Activated CD8-positive, alpha-beta T cell treated with anti-CD3 and anti-CD28 coated beads for 36 hours (primary cell): ENCODE results near the gene ZMAT5. TPM values are rescaled to one million over a fixed set of nuclear protein-coding genes. Genes with fewer than 3 reads are reported as not detected.

Source experiments
- ATAC-seq: fragments of 200-7000 bp; cut with Tn5 transposase; one replicate; pipeline ENCODE4 v1.10.0; 2021; ENCODE audit warnings: mild to moderate bottlenecking, moderate library complexity
- CTCF ChIA-PET: fragments of 350-600 bp; sonication (Branson Sonifier 250); formaldehyde crosslinking; loops from one replicate; lab custom pipeline; 2021; ENCODE audit warnings: antibody characterized with exemption; lab: Charles Lee
- POLR2A ChIA-PET: fragments of 350-600 bp; sonication (Branson Sonifier 250); formaldehyde crosslinking; loops from one replicate; lab custom pipeline; 2021; ENCODE audit warnings: antibody characterized with exemption; lab: Charles Lee
- DNase-seq: peaks from one replicate; pipeline ENCODE4 v3.0.0-alpha.2; 2020
- H3K27ac Mint-ChIP-seq: one replicate; pipeline ENCODE4 v1.8.0; 2021; ENCODE audit warnings: mild to moderate bottlenecking, mixed read lengths
- H3K27me3 Mint-ChIP-seq: one replicate; pipeline ENCODE4 v1.8.0; 2021; ENCODE audit warnings: mixed read lengths
- H3K36me3 Mint-ChIP-seq: one replicate; pipeline ENCODE4 v1.8.0; 2021; ENCODE audit warnings: low read depth, mixed read lengths
- H3K4me1 Mint-ChIP-seq: one replicate; pipeline ENCODE4 v1.8.0; 2021; ENCODE audit warnings: low read depth, mixed read lengths
- H3K4me3 Mint-ChIP-seq: one replicate; pipeline ENCODE4 v1.8.0; 2021; ENCODE audit warnings: mild to moderate bottlenecking, moderate library complexity, mixed read lengths
- H3K9me3 Mint-ChIP-seq: one replicate; pipeline ENCODE4 v1.8.0; 2021; ENCODE audit warnings: mixed read lengths
- intact Hi-C: fragments of 100-400 bp; cut with micrococcal nuclease; formaldehyde crosslinking; loops from one replicate; pipeline ENCODE4 v1.10.0; 2022
- total RNA-seq, 2 experiments: library from RNA; stranded (reverse); gene quantifications; one replicate each; pipeline ENCODE4 v1.2.3, GENCODE V29; 2021
- TF ChIP-seq, protein P1 (sequence below): fragments of 200-600 bp; IDR thresholded peaks from one replicate; pipeline ENCODE4 v1.8.0; 2022; ENCODE audit warnings: antibody characterized with exemption, mild to moderate bottlenecking

The ZMAT5 gene
- total RNA-seq, 2 experiments from 2014 or later: 18.5 to 18.7 TPM

DNA sequence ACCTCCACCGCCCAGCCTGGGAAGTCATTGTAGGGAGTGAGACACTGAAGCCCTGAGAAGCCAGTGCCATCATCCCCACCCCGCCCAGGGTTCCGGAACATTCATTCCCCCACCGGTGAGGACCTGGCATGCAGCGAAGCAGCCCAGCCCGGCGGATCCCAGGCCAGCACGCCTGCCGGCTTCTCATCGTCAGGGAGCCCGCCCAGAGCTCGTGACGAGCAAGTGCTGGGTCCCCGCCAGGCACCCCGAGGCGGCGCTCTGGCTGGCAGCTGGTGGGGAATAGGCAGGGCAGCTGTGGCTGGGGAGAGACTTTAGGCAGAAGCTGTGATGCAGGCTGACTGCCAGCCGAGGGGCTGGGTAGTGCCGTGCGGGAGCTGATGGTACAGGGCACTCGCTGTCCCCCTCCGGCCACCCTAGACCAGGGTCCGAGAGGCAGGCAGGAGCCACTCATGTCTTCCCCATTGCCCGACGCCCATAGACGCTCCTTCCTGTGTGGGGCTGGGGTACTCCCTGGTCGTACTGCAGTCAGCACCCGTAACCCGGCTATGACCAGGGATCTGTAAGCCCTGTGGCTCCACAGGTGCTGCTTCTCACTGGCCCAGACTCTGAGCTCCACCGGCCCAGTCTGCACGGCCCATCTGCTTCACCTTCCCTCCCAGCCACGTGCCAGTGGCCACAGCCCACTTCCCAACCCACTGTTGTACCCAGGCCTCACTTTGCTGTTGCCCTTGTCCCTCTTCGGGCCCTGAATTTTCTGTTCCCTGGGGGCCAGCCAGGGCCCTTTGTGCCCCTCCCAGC, 71.5 kb downstream of the ZMAT5 start:
- CTCF ChIA-PET: interaction anchor here (1.1 kb wide), 1 partner anchor 70 kb away, joined by 3 read pairs; no protein-coding TSS in a partner anchor
- H3K36me3 Mint-ChIP-seq: peaks cover 2% of the 10 kb centered on the region
- no peaks in the 10 kb centered on the region for H3K4me1 Mint-ChIP-seq
- TF ChIP-seq, protein P1, sequence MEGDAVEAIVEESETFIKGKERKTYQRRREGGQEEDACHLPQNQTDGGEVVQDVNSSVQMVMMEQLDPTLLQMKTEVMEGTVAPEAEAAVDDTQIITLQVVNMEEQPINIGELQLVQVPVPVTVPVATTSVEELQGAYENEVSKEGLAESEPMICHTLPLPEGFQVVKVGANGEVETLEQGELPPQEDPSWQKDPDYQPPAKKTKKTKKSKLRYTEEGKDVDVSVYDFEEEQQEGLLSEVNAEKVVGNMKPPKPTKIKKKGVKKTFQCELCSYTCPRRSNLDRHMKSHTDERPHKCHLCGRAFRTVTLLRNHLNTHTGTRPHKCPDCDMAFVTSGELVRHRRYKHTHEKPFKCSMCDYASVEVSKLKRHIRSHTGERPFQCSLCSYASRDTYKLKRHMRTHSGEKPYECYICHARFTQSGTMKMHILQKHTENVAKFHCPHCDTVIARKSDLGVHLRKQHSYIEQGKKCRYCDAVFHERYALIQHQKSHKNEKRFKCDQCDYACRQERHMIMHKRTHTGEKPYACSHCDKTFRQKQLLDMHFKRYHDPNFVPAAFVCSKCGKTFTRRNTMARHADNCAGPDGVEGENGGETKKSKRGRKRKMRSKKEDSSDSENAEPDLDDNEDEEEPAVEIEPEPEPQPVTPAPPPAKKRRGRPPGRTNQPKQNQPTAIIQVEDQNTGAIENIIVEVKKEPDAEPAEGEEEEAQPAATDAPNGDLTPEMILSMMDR: no peak
- POLR2A ChIA-PET: no interaction called here
- DNase-seq (no peak), ATAC-seq (no peak)
- no peak overlapping the region for H3K27ac Mint-ChIP-seq
- no peaks in the 10 kb centered on the region for H3K9me3 Mint-ChIP-seq
- no peaks in the 10 kb centered on the region for H3K27me3 Mint-ChIP-seq
- intact Hi-C loops: no loop called here
- no peak overlapping the region for H3K4me3 Mint-ChIP-seq

DNA sequence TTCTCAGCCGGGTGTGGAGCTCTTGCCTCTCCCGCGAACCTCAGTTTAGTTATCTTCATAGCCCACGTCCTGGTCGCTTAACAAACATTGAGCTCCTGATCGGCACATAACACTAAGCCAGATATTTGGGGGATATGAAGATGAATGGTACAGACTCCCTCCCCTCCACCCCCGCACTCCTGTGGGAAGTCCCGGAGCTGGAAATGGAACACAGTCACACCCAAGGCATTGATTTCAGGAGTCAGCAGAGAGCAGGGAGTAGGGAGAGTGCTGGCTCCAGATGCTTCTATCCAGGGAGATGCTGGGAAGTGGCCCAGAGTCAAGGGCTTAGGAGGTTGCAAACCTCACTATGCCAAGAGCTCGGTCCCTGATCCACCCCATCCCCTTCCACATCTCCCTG, 73.1 kb downstream of the ZMAT5 start:
- Mint-ChIP-seq H3K4me1 (no peaks in the 10 kb centered on the region), H3K27me3 (no peaks in the 10 kb centered on the region), H3K4me3 (no peak overlapping the region), H3K9me3 (no peaks in the 10 kb centered on the region), H3K36me3 (peaks cover 2% of the 10 kb centered on the region), H3K27ac (no peak overlapping the region)
- intact Hi-C loops: no loop called here
- TF ChIP-seq, protein P1: no peak
- DNase-seq (no peak), ATAC-seq (no peak)
- ChIA-PET POLR2A (no interaction called here), CTCF (no interaction called here)

DNA sequence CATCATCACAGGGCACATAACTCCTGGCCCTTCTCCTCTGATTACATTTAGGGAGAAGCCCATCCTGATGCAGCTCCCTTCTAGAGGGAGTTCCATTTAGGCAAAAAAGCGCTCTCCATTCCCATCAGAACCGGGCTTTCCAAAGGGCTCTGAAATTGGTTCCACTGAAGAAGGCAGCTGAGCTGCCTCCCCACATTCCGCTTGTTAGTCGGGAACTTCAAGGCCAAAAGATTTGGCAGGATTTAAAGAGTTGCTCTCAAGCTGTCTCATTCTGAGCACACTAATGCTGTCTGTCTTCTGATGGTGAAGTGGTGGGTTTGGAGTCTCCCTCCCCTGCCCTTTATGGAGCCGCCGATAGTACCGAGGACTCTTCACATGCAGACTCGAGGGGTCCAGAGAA, 73.6 kb downstream of the ZMAT5 start:
- H3K27me3 Mint-ChIP-seq: no peaks in the 10 kb centered on the region
- H3K27ac Mint-ChIP-seq: no peak overlapping the region
- ATAC-seq (no peak), DNase-seq (no peak)
- no peak overlapping the region for H3K4me3 Mint-ChIP-seq
- CTCF ChIA-PET: no interaction called here
- intact Hi-C loops: no loop called here
- POLR2A ChIA-PET: no interaction called here
- no peaks in the 10 kb centered on the region for H3K9me3 Mint-ChIP-seq
- TF ChIP-seq, protein P1: no peak
- H3K4me1 Mint-ChIP-seq: no peaks in the 10 kb centered on the region
- peaks cover 2% of the 10 kb centered on the region for H3K36me3 Mint-ChIP-seq

DNA sequence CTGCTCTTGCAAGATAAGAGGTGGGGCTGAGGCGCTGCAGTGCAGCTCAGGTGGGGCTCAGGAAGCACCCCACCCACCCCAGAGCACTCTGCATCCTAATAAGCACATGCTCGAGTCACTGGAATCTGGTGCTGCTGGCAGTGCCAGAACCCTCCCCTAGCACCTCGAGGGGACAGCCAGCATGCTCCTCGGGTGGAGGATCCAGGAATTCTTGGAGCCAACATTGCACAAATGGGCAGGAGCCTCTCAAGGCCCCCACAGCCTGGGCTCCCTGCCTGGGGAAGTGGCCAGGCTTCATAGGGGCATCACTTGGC, 74.5 kb downstream of the ZMAT5 start:
- POLR2A ChIA-PET: no interaction called here
- intact Hi-C loops: no loop called here
- no peaks in the 10 kb centered on the region for H3K27me3 Mint-ChIP-seq
- TF ChIP-seq, protein P1: no peak
- H3K36me3 Mint-ChIP-seq: peaks cover 2% of the 10 kb centered on the region
- CTCF ChIA-PET: no interaction called here
- ATAC-seq (no peak), DNase-seq (no peak)
- no peaks in the 10 kb centered on the region for H3K4me1 Mint-ChIP-seq
- no peak overlapping the region for H3K27ac Mint-ChIP-seq
- no peak overlapping the region for H3K4me3 Mint-ChIP-seq
- H3K9me3 Mint-ChIP-seq: no peaks in the 10 kb centered on the region

DNA sequence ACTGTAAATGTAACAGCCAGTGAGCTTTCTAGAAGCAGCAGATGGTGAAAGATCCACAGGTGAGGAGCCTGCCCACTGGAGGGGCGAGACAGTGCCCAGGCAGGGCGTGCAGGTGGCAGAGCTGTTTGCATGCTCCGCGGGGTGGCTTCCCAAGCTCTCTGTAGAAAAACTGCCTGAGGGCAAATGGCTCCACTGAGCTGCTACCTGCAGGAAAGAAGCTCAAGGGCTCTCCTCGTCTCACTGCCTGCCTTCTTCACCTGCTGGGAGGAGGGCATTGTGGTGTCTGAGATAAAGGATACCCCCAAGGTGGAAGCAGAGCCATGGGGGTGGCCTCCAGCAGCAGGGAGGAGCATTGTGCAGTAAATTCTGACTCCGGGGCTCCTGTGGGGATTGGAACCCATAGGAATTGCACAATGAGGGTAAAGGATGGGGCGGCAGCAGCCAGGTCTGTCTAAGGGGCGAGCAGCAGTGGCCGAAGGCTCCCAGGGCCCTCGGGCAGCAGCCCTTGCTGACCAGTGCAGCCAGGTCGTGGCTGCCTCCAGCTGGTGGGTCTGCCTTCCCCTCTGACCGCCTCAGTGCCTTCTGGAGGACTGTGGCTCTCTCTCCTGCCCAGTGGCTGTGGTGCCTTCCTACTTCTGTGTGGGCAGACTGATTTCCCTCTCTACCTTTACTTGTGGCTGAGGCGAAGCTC, 75.0 kb downstream of the ZMAT5 start:
- Mint-ChIP-seq H3K9me3 (no peaks in the 10 kb centered on the region), H3K36me3 (peaks cover 7% of the 10 kb centered on the region), H3K27me3 (no peaks in the 10 kb centered on the region), H3K27ac (no peak overlapping the region), H3K4me1 (no peaks in the 10 kb centered on the region), H3K4me3 (no peak overlapping the region)
- intact Hi-C loops: no loop called here
- POLR2A ChIA-PET: interaction anchor here (1.2 kb wide), 1 partner anchor 113 kb away, joined by 3 read pairs; no protein-coding TSS in a partner anchor
- CTCF ChIA-PET: interaction anchor here (1.1 kb wide), 1 partner anchor 66 kb away, joined by 4 read pairs; no protein-coding TSS in a partner anchor
- ATAC-seq: no peak
- DNase-seq: no peak
- TF ChIP-seq, protein P1: no peak
